Measurements from ENCODE around the gene ENAM.

ENAM gene, protein sequence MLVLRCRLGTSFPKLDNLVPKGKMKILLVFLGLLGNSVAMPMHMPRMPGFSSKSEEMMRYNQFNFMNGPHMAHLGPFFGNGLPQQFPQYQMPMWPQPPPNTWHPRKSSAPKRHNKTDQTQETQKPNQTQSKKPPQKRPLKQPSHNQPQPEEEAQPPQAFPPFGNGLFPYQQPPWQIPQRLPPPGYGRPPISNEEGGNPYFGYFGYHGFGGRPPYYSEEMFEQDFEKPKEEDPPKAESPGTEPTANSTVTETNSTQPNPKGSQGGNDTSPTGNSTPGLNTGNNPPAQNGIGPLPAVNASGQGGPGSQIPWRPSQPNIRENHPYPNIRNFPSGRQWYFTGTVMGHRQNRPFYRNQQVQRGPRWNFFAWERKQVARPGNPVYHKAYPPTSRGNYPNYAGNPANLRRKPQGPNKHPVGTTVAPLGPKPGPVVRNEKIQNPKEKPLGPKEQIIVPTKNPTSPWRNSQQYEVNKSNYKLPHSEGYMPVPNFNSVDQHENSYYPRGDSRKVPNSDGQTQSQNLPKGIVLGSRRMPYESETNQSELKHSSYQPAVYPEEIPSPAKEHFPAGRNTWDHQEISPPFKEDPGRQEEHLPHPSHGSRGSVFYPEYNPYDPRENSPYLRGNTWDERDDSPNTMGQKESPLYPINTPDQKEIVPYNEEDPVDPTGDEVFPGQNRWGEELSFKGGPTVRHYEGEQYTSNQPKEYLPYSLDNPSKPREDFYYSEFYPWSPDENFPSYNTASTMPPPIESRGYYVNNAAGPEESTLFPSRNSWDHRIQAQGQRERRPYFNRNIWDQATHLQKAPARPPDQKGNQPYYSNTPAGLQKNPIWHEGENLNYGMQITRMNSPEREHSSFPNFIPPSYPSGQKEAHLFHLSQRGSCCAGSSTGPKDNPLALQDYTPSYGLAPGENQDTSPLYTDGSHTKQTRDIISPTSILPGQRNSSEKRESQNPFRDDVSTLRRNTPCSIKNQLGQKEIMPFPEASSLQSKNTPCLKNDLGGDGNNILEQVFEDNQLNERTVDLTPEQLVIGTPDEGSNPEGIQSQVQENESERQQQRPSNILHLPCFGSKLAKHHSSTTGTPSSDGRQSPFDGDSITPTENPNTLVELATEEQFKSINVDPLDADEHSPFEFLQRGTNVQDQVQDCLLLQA

DNA sequence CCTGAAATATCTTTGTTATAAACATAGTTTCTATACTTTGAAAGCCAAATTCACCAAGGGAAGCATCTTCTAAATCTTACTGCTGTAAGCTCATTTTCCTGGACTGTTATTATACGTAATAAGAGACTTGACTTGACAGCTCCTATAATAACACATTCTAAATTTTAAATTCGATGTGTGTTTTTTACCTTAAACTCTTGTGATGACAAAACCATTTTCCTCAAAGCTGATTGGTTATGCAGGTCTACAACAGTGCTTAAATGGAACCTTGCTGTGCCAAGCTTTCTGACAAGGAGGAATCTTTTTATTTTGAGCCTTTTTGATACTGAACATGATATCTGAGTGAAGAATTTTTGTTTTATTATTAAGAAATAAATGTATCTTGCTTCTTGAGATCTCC lies at the start of gene ENAM:
TSS of gene ENAM (plus strand) at position 301 of the 400 bp plus-strand sequence. CDS start 757 bp downstream, outside the sequence.
- no peak for DNase-seq

DNA sequence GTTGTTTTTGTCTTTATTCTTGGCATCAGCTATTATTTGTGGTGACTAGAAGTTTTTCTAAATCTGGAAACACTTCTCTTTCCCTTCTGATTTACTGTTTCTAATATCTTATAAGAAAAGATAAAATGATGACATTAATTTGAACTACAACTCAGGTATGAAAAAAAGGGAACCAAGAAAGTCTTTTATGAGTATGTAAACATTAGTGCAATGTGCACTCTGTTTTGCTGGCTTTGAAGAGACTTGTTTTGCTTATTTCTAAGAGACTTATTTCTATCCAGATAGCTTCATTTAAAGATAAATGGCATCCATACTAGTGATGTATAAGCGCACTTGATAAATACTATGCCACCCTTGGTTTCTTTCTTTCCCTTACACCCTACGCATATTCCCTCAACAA lies 46.6 kb upstream of the ENAM start:
- DNase-seq = no peak

DNA sequence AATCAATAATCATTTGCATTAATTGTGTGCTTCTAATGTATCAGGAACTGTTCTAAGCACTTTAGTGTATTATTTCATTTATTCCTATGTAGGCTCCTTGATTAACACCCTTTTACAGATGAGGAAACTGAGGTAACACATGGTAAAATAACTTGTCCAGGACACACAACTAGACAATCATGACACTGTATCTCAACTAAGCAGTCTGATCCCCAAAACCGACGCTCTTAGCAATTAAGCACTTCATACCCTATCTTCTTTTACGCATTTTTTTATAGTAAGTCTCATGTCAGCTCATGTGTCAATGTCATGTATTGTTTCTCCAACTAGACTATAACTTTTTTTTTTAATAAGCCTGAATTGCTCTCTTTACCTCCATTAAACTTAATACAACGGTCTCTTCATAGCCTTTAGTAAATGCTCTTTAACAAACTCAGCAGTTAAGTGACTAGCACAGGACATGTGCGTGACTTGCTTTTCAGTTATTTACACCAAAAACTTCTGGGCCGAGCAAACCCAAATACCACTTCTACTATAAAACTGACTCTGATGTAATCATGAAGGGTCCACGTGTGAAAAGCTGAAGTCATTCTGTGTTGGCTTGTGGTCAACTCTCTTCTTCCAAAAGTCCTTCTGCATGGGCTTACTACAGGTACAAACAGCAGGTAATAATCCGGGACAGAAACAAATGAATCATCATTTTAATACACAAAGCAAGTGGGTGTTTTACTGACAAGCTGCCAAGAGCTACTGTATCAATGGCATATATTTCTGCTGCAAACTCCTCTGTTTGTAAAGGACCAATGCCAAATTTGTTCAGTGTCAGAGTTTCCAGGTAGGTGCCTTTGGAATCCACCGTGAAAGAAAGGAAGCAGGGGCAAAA lies 44.4 kb upstream of the ENAM start:
- DNase-seq = no peak

DNA sequence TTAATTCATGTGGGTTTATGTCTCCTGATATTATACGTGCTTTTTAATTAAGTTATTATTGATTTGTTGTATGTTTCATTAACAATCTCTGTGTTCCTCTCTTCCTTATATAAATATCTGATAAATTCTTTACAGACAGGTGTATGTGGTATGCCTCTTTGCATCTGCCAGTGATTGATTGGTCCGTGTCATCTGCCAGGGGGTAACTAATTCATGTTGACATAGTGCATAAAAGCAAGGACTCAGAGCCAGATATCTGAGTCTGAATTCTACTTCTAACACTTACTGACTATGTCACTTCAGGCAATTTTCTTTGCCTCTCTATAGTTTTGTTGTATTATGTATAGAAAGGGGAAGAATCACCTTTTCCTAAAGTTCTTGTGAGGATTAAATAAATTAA lies 41.7 kb upstream of the ENAM start:
- no peak for DNase-seq

DNA sequence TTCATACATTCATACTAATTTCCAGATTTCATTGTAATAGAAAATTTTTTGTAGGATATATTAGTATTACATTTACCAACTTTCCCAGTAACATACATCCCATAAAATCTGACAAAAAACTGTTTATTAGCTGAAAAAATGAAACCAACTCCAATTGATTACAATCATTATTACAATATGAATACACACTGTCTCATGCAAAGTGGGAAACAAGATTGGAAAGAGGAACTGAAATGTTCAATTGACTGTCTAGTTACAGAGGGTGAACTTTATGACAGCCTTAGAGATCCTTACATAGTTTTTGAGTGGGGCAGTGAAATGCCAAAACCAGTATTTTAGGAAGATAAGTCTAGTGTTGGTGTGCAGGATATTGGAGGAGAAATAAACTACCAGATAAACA lies 38.8 kb upstream of the ENAM start:
- no peak for DNase-seq

DNA sequence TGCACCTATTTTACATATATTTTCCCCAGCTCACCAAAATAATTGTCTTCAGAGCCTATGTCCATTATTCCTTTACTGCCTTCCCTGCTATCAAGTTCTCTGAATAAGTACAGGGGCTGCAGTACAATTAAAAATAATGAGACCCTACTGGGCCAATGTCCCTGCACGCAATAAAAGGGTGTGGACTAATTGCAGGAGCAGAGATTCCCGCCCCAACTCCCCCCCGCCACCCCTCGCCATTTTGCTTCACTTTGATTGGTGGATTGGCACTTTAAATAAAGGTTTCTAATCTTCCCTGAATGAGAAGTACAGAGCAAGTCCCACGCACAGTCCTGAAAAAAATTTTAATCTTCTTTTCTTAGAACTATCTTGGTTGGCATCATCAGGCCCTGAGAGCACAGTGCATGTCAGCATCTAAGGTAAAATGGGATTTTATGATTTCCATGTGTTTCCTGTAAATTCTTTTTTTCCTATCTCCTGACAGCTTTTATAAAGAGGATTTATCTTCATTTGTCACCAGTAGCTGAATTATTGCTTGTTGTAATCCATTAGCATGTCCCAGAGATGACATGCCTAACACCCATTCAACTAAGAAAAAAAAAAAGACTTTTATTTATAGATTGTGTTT lies 36.5 kb upstream of the ENAM start, which contains the start of gene AMBN:
TSS of gene AMBN (plus strand) at position 302 of the 628 bp plus-strand sequence. CDS start at position 405, 103 bp downstream.
- DNase-seq = no peak

DNA sequence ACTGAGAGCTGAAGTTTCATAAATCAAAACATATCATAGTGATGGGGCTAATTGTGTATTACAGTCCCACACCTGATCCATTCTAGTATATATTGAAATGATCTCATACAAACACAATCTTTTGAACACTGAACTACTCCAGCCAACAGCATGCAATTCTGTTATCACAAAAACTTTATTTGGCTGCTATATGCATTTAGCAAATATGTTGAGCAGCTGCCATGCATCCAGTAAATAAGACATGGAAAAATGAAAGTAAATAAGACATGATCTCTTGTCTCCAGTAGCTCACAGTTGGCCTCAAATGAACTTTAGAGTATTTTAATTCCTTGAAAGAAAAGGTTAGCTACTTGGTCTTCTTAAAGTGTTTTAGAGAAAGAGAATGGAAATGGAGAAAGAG lies 34.3 kb upstream of the ENAM start:
- DNase-seq = no peak

DNA sequence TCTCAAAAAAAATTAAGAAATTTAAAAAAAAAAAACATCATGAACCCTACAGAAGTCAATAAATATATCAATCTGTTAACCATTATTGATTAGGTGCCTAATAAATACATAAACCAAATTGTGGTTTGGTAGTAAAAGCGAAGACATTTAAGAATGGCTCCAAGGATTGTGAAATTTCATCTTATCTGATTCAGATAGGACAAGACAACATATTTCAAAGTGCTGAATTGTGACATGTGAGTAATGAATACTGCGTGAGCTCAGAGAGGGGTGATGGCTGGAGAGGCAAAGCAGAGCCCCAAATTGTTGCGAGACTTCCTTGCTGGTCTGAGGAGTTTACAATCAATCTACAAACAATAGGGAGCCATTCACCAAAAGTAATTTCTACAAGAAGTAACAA lies 28.2 kb upstream of the ENAM start:
- DNase-seq = no peak

DNA sequence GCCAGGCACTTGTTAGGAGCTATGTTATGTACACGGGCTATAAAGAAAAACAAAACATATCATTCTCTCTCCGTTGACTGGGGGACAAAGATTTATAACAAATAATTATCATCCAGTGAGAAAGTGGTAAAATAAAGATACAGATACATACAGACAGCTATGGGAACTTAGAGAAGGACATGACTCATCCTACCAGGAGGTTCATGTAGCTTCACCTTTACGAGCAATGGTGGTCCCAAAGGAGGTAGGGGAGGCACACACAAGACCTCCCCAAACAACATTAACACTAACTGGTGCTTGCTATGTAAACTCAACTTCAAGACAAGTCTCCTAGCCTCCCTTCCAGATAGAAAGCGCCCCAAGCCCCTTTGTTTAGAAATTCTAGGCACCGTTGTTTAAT lies 27.6 kb upstream of the ENAM start:
- DNase-seq = no peak

DNA sequence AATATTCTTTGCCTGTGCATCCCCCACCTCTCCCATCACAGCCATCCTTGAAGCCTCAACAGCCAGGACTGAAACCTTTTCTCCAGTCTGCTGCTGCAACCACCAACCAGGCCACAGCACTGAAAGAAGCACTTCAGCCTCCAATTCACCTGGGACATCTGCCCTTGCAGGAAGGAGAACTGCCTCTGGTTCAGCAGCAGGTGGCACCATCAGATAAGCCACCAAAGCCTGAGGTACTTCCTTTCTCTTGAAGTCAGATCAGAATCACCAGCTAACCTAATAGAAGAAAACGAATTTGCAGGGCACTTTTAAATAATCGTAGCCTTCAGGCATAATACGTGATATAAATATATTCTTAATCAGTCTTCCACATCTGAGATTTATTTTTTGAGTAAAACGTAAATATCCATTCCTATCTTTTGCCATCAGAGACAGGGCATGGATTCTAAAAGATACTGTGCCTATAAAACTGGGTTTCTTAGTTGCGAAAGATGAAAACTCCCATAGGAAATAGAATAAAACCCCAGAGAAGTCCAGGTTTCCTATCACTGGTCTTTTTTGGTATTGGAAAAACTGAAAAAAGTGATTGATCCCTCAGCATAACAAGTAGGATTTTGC lies 27.0 kb upstream of the ENAM start:
- peak; percentile 50 for DNase-seq

DNA sequence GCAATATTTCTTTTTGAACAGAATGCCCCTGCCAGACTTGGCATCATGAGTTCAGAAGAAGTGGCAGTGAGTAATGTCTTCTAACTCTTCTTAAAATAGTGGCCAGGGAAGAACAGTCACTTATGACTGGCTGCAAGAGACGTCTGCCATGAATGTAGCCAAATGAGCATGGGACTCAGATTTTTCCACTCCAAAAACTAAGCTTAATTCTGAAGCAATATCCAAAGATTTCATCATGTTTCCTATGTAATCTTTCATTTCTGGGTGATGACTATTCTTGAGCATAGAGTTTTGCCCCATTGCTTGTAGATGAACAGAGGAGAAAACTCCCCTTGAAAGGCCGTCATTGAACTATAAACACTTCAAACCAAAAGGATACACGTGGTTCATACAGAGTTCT lies 24.7 kb upstream of the ENAM start:
- DNase-seq = no peak

DNA sequence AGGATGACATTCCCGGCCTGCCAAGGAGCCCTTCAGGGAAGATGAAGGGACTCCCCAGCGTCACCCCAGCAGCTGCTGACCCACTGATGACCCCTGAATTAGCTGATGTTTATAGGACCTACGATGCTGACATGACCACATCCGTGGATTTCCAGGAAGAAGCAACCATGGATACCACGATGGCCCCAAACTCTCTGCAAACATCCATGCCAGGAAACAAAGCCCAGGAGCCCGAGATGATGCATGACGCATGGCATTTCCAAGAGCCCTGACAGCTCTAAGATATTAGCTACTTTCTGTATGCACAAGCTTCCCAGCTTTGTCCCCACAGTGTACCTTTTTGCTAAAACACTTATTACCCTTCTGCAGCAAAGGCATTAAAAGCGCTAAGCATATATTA lies 22.1 kb upstream of the ENAM start:
- DNase-seq = no peak

DNA sequence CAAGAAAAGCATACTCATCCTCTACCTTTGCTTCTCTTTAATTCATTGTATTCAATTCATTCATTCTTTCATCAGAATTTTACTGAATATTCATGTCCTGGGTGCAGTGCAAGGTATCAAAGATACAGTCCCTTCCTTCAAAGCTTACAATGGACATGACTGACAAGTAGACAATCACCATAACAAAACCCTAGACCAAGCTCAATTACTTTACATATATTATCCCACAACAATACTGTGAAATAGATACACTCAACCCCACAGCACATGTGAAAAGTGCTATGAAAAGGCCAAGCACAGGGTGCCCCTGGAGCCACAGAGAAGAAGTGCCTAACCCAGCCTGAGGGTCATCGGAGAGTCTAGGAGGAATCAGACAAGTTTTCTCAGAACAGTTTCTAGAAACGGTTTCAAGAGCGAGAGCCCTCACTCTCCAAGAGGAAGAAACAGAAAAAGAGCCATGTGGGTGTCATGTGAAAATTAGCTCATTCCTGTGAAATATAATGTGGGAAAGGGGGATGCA lies 21.1 kb upstream of the ENAM start:
- no peak for DNase-seq

DNA sequence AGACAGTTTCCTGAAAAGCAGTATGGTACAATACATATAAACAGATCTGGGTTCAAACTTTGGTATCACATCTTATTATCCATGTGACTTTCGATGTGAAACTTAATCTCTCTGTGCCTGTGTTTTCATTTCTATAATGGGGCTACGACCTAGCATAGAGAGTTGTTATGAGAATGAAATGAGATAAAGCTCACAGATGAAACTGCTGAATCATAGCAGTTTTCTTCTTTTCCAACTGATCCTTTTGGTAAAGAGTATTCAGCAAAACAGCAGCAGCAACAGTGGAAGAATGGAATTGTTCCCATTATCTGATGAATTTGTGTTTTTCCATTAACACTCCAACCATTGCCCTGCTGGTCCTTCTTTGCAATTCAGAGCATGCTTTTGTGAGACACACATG lies 20.2 kb upstream of the ENAM start:
- DNase-seq = no peak

DNA sequence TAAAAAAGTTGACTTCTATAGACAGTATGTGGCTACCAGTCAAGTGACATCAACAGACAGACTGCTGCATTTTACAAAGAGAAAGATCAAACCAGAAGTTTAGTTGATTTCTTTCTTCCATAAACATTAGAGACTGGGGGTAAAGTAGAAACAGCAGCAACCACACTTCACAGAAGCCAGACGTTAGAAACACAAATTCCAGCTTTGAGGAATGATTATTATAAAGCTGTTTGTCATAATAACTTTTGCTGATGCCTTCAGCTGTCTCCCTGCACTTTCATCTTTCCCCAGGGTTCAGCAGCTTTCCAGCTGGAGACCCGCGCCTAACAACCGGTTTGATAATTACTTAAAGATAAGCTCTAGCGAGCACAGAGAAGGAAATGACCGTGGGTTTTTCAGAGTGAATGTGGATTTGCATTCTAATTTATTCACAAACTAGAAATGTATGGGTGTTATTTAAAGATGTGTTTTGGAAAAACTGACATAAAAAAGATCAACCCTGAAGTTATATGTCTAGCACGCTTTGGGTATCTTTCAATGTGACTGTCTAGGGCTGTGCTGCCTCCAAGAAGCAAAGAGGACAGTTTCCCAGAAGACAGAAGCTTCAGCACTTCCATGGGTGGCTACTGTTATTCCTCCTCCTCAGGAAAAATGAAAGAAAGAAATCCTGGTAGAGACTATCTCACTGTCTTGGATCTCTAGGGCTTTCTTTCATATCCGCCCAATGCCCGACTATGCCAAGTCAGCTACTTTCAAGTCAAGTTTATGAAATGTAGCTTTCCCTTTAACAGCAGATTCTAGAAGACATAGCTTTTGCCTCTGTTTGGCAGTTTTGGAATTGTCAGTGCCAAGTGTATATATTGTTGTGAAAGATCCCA lies 15.0 kb upstream of the ENAM start:
- no peak for DNase-seq

DNA sequence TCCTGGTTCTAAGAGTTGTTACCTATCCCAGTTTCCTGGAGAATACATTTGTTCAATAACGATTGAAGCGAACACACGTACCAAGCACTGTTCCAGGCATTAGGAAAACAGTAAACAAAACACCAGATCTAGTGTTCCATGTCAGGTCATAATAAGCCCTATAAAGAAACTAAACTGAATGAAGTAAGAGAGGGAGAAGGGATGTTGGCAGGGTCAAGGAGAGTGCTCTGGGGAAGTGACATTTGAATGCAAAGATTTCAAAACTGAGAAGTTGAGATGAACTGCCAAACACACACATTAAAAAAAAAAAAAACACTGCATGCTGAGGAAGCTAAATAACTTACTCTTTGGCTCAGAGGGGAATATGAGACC lies 14.4 kb upstream of the ENAM start:
- no peak for DNase-seq

DNA sequence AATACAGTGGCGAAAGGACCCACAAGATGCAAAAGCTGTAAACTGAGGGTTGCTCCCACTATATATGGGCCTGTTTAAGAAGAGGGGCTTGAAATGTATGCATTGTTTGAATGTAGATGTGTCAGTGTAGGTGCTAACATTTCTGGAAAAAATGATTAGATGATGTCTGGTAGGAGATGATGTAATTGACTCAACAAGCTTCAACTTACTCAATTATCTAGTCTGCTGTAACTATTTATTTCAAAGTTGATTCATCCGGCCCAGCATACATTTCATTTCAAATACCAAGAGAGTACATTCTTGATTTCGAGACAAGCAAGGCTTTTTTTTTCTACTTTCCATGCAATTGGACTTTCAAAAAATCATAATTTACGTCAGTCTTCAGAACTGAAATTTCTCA lies 9.3 kb upstream of the ENAM start:
- no peak for DNase-seq

DNA sequence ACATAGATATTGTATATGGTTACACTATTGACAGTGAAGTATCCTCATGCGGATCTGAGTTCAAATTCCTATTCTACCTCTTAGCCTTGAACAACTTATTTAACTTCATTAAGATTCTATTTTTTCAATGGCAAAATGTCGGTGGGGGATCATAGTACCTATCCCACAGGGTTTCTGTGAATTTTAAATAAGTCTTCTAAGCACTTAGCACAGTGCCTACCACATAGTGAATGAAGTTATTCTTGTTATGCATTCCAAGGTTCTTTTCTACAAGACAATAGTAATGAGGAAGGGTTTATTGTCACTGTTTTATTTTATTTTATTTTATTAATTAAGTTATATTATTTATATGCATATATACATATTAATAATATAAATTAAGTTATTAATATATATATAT lies 8.8 kb upstream of the ENAM start:
- no peak for DNase-seq

DNA sequence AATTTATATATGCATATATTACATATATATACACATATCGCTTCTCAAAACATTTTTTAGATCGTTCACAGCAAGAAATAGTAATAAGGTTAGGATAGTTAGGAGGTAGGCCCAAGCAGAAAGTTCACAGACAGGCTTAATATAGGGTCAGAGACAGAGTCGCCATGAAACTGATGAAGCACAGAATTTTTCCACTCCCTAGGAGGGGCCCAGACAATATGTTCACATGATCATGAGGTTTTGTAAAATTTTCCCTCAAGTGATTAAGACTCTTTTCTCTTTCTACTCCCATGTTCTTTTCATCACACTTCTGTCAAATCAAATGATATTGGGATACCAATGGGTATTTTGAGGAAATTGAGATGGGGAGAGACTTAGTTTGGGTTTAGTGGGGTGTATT lies 5.2 kb upstream of the ENAM start:
- DNase-seq = no peak

DNA sequence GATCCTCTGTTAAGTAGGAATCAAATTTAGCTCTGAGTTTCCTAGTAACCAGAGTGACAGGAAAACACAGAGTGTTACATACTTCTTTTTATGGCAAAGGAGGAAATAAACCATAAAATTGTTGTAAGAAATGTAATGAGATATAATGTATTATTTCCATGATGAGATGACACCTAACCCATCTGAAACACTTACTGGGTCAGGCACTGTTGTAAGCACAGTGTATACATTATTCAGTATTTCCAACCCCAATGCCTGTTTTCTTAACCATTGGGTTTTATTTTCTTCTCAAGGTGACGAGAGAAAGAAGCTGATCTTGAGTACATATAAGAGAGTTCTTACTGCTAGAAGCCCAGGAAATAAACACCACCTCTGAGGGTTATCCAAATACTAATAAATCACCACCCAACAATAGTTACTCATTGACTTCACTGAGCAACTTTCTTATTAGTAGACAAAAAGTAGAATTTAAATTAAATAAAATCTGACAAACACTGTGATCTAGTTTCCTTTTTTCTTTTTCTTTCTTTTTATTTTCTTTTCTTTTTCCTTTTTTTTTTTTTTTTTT lies 4.2 kb upstream of the ENAM start:
- DNase-seq = no peak

All from DMS 273 treated with DMSO at 0.1 percent for 48 hours (cell line).